HG02642 (cell line): Measurements from ENCODE around the gene TMEM98.
"Not testable (repeated sequence)": the region's sequence is repeated elsewhere in the genome, so short reads cannot be mapped to it uniquely, and the experiment has no call there.

Experiments
- ATAC-seq: cut with Tn5 transposase; IDR thresholded peaks from one replicate; pipeline ENCODE4 v1.9.1; 2021; ENCODE audit warnings: mild to moderate bottlenecking; ENCODE audit not compliant: unreplicated experiment, poor library complexity

TMEM98 gene

GRCh38 chr17:32913593-32913992 is 14.4 kb upstream of the TMEM98 start:
- no peak for ATAC-seq

GRCh38 chr17:32914181-32914580 is 13.8 kb upstream of the TMEM98 start:
- no peak for ATAC-seq

- ATAC-seq: no peak
These were observed 12.7 kb upstream of the TMEM98 start for GRCh38 chr17:32915245-32915644.

GRCh38 chr17:32916134-32916533 is 11.8 kb upstream of the TMEM98 start:
- no peak for ATAC-seq

- ATAC-seq: no peak
These were observed 10.9 kb upstream of the TMEM98 start for GRCh38 chr17:32917081-32917480.

DNA sequence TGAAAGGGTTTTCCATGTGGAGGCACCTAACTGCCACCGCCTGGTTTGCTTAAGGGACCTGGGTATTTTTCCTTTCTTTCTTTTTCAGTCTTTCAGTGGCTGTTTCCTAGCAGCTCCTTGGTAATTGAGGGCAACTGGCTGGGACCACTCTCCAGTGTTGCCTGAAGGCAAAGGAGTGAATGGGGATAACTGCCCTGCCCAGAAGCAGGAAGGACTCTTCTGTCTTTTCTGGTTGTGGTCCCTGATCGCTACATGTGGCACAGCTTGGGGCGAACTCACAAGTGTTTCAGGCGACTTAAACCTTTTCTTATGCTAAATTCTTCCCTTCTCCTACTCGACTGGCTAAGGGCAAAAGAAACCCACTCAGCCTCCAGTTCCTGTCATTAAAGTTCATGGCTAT is 10.1 kb upstream of the TMEM98 start:
- no peak for ATAC-seq

DNA sequence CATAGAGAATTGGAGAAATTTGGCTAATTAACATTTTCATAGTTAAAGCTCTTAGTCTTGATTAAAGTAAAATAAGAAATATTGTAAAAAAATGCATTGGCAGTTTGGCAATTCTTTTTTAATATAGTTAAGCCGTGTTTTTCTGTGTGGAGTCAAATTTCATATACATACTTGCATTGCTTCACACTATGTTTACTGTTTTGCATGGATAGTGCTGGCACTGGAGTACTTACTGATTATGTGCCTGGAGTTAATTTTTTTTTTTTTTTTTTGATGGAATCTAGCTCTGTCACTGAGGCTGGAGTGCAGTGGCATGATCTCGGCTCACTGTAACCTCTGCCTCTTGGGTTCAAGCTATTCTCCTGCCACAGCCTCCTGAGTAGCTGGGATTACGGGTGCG is 8.1 kb upstream of the TMEM98 start:
- ATAC-seq: not testable (repeated sequence)

GRCh38 chr17:32920293-32920692 is 7.7 kb upstream of the TMEM98 start:
- ATAC-seq: no peak

- ATAC-seq: no peak
These were observed 6.9 kb upstream of the TMEM98 start for GRCh38 chr17:32921017-32921416.

DNA sequence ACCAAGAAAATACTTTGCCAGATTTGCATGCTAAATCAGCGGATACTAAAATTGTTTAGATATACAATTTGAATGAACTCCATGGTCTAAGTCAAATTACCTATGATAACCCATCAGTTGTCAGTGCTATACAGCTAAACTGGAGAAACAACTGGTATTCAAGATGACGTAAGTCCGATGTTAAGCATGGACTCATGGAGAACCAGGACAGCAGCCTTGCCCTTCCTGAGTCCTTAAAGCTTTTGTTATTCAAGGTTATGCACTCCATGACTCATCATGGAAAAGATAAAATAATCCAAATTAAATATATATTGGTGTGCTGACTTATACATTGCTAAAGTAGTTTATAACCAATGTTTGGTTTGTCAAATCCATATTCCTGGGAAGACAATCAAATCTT is 4.0 kb upstream of the TMEM98 start:
- not testable (repeated sequence) for ATAC-seq

- ATAC-seq: no peak
These were observed 1.8 kb upstream of the TMEM98 start for GRCh38 chr17:32926183-32926582.

DNA sequence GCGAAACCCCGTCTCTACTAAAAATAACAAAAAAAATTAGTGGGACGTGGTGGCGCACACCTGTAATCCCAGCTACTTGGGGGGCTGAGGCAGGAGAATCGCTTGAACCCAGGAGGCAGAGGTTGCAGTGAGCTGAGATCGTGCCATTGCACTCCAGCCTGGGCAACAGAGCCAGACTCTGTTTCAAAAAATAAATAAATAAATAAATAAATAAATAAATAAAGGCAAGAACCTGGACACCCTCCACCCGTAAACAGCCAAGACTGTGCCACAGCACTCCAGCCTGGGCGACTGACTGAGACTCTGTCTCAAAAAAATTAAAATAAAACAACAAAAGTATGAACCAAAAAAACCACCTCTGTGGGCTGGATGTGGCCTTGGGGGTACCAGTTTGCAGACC is 1.2 kb upstream of the TMEM98 start:
- ATAC-seq: not testable (repeated sequence)

DNA sequence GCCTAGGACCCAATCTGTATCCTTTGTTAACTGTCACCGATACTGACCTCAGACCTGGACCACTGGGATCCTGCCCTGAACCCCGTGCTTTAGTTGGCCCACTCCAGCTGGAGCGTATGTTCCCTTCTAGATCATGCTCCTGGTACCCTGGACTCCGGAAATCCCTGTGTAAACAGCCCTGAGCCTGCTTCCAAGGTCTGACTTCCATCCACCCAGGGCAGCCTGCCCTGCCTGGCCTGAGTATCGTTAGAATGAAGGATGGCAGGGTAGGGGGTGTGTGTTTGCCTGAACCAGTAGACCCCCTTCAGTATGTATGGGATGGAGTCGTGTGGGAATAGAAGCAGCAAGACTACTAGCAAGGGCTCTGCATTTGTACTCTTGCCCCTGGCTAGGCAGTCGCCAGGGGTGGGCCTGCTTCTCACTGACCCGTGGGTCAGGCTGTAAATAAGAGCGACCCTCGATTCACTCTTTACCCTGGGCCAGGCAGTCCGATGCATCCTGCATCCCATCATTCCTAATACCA is 691 bp upstream of the TMEM98 start:
- no peak for ATAC-seq

DNA sequence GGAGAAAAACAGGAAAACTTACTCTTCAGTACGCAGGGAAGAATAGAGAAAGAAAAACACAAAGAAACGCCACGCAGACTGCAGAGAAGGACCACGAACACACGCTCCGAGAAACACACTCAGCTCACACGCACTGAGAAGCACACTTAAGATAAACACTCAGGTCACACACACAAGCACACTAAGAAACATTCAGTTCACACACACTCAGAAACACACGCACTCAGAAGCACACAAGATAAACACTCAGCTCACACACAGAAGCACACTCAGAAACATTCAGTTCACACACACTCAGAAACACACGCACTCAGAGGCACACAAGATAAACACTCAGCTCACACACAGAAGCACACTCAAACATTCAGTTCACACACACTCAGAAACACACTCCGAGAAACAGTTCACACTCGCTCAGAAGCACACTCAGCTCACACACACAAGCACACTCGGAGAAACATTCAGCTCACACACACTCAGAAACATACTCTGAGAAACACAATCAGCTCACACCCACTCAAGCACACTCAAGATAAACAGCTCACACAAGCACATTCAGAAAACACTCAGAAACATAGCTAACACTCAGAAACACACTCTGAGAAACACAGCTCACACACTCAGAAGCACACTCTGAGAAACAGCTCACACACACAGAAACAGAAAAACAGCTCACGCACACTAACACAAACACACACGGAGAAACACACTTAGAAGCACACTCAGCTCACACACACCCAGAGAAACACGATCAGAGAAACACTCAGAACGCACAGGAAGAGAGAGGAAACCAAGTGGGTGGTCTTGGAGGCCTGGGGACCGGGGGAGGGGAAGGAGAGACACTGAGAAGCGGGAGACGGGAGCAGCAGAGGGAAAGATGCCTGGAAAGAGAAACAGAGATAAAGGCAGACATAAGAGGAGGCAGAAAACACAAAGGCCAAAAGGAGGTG is 908 bp downstream of the TMEM98 start:
- ATAC-seq: no peak

GRCh38 chr17:32929588-32929987 is 1.6 kb downstream of the TMEM98 start:
- no peak for ATAC-seq

GRCh38 chr17:32930512-32930911 is 2.6 kb downstream of the TMEM98 start:
- no peak for ATAC-seq

- ATAC-seq: no peak
These were observed 3.7 kb downstream of the TMEM98 start for GRCh38 chr17:32931686-32932085.

DNA sequence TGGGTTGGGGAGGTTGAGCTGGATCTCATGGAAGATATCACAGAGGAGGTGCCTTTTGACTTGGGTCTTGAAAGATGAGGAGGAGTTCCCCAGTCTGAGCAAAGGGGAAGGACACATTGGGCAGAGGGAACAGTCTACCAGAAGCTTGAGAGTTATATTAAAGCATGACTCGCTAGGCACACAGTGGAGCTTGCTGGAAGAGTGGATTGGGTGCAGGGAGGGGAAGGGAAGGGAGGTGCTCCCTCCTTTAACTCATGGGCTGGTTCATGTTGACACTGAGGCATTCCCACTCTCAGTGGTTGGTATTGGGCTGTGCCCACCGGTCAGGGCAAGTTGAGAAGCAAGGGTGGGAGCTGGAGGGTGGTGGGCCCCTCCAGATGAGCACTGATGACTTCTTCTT is 5.9 kb downstream of the TMEM98 start:
- ATAC-seq: no peak

DNA sequence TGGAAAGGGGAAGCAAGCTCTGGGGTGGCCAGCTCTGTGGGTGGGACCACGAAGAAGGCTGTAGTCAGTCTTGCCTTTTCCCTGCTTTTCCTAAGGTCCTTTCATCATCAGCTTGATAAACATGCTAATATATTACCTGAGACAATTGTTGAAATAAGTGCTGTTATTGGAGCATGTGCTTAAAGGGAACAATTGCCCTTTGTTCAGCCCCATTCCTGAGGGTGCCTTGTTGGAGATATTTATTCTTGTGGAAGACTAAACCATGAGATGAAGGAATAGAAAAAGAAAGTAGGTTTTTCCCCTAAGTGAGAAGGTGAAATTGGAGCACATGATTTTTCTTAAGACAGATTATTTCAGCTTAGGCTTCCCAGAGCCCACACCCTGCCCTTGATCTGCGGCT is 7.8 kb downstream of the TMEM98 start:
- no peak for ATAC-seq

GRCh38 chr17:32936186-32936893 is 8.4 kb downstream of the TMEM98 start:
- ATAC-seq: no peak

DNA sequence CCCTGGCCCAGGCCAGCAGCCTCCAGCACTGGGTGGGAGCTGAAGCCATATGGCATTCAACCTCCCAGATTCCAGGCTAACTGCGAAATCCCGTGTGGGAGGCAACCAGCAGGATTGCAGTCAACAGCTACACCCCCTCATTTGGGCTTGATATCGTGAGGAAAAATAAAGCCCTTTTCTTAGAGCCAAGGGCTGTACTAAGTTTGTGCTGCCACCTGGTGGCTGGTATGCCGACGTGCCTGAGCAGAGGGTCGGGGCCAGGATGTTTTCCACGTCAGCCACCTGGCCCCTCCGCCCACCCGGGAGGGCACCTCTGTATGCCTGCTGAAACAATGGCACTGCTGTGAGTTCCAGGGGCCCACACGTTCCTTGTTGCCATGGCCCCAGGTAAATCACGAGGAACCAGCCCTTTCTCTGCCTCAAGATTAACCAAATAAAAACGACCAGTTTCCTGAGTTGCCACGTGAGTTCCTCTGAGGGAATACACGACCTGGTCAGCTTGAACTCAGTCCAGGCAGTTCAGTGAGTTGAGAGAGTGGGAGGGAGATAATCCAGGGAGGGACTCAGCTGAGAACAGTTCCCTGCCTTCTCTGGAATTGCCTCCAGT is 9.0 kb downstream of the TMEM98 start:
- no peak for ATAC-seq
